Type B pancreatic cell (in vitro differentiated cells): ENCODE results near the gene RARRES2. TPM values are rescaled to one million over a fixed set of nuclear protein-coding genes. Genes with fewer than 3 reads are reported as not detected.
A peak's percentile ranks its signal among the peaks of the same experiment; 100 is the strongest.

Experiments
- DNase-seq: peaks from one replicate; pipeline ENCODE4 v3.0.0; 2021; ENCODE audit warnings: mixed read lengths; ENCODE audit not compliant: unreplicated experiment; ENCODE audit errors: extremely low spot score
- H3K27ac Mint-ChIP-seq: 2 replicates; pipeline ENCODE4 v1.8.0; 2021; ENCODE audit warnings: mild to moderate bottlenecking, mixed read lengths
- H3K27me3 Mint-ChIP-seq: 2 replicates; pipeline ENCODE4 v1.8.0; 2021; ENCODE audit warnings: mixed read lengths
- H3K36me3 Mint-ChIP-seq: 2 replicates; pipeline ENCODE4 v1.8.0; 2021; ENCODE audit warnings: mixed read lengths
- H3K4me1 Mint-ChIP-seq: one replicate; pipeline ENCODE4 v1.8.0; 2021; ENCODE audit warnings: mixed read lengths; ENCODE audit not compliant: unreplicated experiment
- H3K4me3 Mint-ChIP-seq: 2 replicates; pipeline ENCODE4 v1.8.0; 2021; ENCODE audit warnings: mild to moderate bottlenecking, mixed read lengths
- H3K9me3 Mint-ChIP-seq: 2 replicates; pipeline ENCODE4 v1.8.0; 2021; ENCODE audit warnings: mixed read lengths
- CTCF ChIP-seq: fragments of 200-600 bp; sonication (generic); conservative IDR thresholded peaks from 2 replicates; pipeline ENCODE4 v1.5.0; 2021; ENCODE audit warnings: antibody characterized with exemption, mild to moderate bottlenecking
- total RNA-seq: library from RNA; stranded (reverse); gene quantifications from 2 replicates; pipeline ENCODE4 v1.2.1, GENCODE V29; 2021; ENCODE audit warnings: low replicate concordance

The RARRES2 gene
- total RNA-seq, 1 donor from 2014 or later = 109 TPM

DNA sequence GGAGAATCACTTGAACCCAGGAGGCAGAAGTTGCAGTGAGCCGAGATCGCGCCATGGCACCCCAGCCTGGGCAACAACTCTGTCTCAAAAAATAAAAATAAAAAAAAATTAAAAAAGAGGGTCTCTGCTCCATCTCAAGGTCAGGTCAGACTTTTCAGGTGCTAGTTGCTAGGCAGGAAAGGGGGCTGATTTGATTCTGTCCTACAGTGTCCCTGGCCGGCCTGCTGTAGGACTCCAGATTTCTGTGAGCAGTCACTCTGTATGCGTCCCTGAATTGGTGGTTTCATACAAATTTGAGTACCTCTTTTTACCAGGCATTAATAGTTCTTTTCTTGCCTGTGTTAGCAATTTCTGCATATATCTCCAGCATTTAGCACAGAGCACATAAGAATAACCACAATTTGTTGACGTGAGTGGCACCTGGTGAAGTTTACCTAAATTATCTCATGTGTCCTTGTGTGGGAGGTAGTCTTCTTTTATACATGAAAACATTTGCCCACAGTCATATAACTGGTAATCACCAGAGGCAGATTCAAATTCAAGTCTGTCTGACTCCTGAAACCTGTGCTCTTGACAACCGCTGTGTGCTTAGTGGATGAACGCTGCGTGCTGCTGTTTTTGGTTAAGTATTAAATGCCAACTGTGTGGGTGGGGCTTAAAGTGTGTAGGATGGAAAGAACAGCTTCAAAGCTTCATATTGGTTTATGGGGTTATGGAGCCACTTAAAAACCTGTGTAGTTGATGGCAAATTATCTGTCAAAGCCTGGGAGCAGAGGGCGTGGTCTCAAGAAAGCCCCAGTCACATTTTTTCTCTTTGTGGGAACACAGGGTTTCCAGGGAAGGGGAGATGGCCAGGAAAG, 34.5 kb upstream of the RARRES2 start:
- peak overlapping the region; percentile 56 for H3K4me3 Mint-ChIP-seq
- H3K36me3 Mint-ChIP-seq = peaks cover 18% of the 10 kb centered on the region
- no peak for DNase-seq
- H3K27ac Mint-ChIP-seq = peak overlapping the region; percentile 94
- TF ChIP-seq CTCF = no peak
- H3K27me3 Mint-ChIP-seq = no peaks in the 10 kb centered on the region
- H3K4me1 Mint-ChIP-seq = peaks cover 64% of the 10 kb centered on the region
- no peaks in the 10 kb centered on the region for H3K9me3 Mint-ChIP-seq

DNA sequence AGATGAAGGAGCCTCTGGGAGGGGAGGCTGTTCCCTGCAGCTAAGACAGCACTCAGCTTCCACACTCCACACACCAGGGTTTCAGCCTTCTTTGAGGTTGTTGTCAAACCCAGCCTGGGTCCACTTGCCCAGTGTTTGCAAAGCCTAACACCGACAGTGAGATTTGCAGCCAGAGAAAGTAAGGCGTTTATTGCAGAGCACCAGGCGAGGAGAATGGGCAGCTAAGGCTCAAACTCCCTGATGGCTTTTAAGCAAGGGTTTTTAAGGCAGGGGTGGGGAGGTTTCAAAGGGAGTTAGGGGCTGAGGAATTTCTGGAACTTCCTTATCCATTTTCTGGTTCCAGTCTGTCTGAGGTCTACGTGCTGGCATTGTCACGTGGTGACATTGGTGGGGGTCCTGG, 33.0 kb upstream of the RARRES2 start:
- Mint-ChIP-seq H3K4me3 (peak overlapping the region; percentile 52), H3K27me3 (no peaks in the 10 kb centered on the region), H3K9me3 (no peaks in the 10 kb centered on the region), H3K4me1 (peaks cover 56% of the 10 kb centered on the region), H3K36me3 (peaks cover 23% of the 10 kb centered on the region), H3K27ac (peak overlapping the region; percentile 94)
- TF ChIP-seq CTCF = no peak
- DNase-seq = no peak

DNA sequence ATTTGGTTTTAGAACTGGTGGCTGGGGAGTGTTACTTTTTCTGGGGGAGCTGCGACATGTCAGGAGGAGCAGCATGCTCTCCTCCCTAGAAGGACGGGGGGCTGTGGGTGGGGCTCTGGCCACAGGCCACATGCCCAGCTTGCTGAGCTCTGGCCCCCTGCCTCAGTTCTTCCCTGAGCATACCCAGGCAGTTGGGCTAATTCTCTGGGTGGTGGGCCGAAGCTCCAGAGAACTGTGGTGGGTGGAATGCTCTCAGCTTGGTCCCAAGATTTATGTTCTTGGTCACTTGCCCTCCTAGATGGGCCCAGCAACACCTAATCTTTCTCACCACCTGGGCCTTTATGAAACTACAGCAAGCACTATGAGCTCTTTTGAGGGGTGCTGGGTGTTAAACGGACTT, 32.6 kb upstream of the RARRES2 start:
- peak overlapping the region; percentile 83 for H3K4me3 Mint-ChIP-seq

GRCh38 chr7:150373049-150373801, 31.8 kb upstream of the RARRES2 start:
- DNase-seq = no peak
- peak overlapping the region; percentile 83 for H3K4me3 Mint-ChIP-seq
- peaks cover 23% of the 10 kb centered on the region for H3K36me3 Mint-ChIP-seq
- TF ChIP-seq CTCF = no peak
- H3K27ac Mint-ChIP-seq = peak overlapping the region; percentile 94
- no peaks in the 10 kb centered on the region for H3K27me3 Mint-ChIP-seq
- H3K9me3 Mint-ChIP-seq = no peaks in the 10 kb centered on the region
- peaks cover 55% of the 10 kb centered on the region for H3K4me1 Mint-ChIP-seq

More for the DNA sequence above, 32.6 kb upstream of the RARRES2 start:
- no peak for TF ChIP-seq CTCF
- H3K27me3 Mint-ChIP-seq = no peaks in the 10 kb centered on the region
- H3K4me1 Mint-ChIP-seq = peaks cover 56% of the 10 kb centered on the region
- H3K9me3 Mint-ChIP-seq = no peaks in the 10 kb centered on the region
- no peak for DNase-seq
- peak overlapping the region; percentile 94 for H3K27ac Mint-ChIP-seq
- peaks cover 23% of the 10 kb centered on the region for H3K36me3 Mint-ChIP-seq

DNA sequence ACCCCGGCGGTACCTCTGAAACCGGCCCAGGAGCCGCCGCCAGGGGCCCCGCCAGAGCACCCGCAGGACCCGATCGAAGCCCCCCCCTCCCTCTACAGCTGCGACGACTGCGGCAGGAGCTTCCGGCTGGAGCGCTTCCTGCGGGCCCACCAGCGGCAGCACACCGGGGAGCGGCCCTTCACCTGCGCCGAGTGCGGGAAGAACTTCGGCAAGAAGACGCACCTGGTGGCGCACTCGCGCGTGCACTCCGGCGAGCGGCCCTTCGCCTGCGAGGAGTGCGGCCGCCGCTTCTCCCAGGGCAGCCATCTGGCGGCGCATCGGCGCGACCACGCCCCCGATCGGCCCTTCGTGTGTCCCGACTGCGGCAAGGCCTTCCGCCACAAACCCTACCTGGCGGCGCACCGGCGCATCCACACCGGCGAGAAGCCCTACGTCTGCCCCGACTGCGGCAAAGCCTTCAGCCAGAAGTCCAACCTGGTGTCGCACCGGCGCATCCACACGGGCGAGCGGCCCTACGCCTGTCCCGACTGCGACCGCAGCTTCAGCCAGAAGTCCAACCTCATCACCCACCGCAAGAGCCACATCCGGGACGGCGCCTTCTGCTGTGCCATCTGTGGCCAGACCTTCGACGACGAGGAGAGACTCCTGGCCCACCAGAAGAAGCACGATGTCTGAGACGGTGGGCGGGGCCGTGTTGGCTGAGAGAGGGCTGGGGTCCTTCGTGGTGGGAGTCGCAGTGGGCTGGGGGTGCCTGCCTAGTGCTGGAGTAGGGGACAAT, 31.0 kb upstream of the RARRES2 start:
- Mint-ChIP-seq H3K36me3 (peaks cover 23% of the 10 kb centered on the region), H3K9me3 (no peaks in the 10 kb centered on the region), H3K4me3 (peak overlapping the region; percentile 83), H3K27ac (peak overlapping the region; percentile 94), H3K27me3 (no peaks in the 10 kb centered on the region), H3K4me1 (peaks cover 52% of the 10 kb centered on the region)
- no peak for TF ChIP-seq CTCF
- no peak for DNase-seq
